GM23338 (cell line): ENCODE results near the gene TMC2. TPM values are rescaled to one million over a fixed set of nuclear protein-coding genes. Genes with fewer than 3 reads are reported as not detected.

Source experiments
- ATAC-seq: fragments of 200-7000 bp; cut with Tn5 transposase; 3 replicates; pipeline ENCODE4 v1.9.1; 2020
- DNase-seq: peaks from one replicate; pipeline ENCODE4 v3.0.0-alpha.2; 2015; ENCODE audit warnings: low spot score
- H2AFZ ChIP-seq: fragments of 200-600 bp; sonication (generic); 2 replicates; pipeline ENCODE4 v1.8.0; 2016; ENCODE audit warnings: antibody characterized with exemption, mild to moderate bottlenecking, moderate library complexity
- H3F3A ChIP-seq: fragments of 200-600 bp; sonication (generic); replicated peaks from 2 replicates; pipeline ENCODE4 v1.8.0; 2017; ENCODE audit warnings: antibody characterized with exemption, mixed run types, low read depth
- H3K27ac ChIP-seq: fragments of 200-600 bp; sonication (generic); 2 replicates; pipeline ENCODE4 v1.6.1; 2016; ENCODE audit warnings: low read depth
- H3K27me3 ChIP-seq: fragments of 200-600 bp; sonication (generic); 2 replicates; pipeline ENCODE4 v1.8.0; 2016; ENCODE audit warnings: mild to moderate bottlenecking, mixed run types, moderate library complexity; ENCODE audit not compliant: insufficient read depth
- H3K36me3 ChIP-seq: fragments of 200-600 bp; sonication (generic); 2 replicates; pipeline ENCODE4 v1.8.0; 2016; ENCODE audit warnings: mild to moderate bottlenecking; ENCODE audit not compliant: insufficient read depth
- H3K4me1 ChIP-seq: fragments of 200-600 bp; sonication (generic); 2 replicates; pipeline ENCODE4 v1.8.0; 2016; ENCODE audit warnings: mild to moderate bottlenecking, moderate library complexity; ENCODE audit not compliant: insufficient read depth
- H3K4me2 ChIP-seq: fragments of 200-600 bp; sonication (generic); 2 replicates; pipeline ENCODE4 v1.7.1; 2017; ENCODE audit warnings: mixed run types
- H3K4me3 ChIP-seq: fragments of 200-600 bp; sonication (generic); 2 replicates; pipeline ENCODE4 v1.6.1; 2016; ENCODE audit warnings: mixed run types
- H3K79me2 ChIP-seq: fragments of 200-600 bp; sonication (generic); replicated peaks from 2 replicates; pipeline ENCODE4 v1.8.0; 2017; ENCODE audit warnings: mild to moderate bottlenecking; ENCODE audit not compliant: insufficient read depth
- H3K9me2 ChIP-seq: fragments of 200-600 bp; sonication (generic); 2 replicates; pipeline ENCODE4 v1.8.0; 2017; ENCODE audit not compliant: insufficient read depth
- H4K20me1 ChIP-seq: fragments of 200-600 bp; sonication (generic); replicated peaks from 2 replicates; pipeline ENCODE4 v1.8.0; 2017; ENCODE audit warnings: mild to moderate bottlenecking; ENCODE audit not compliant: insufficient read depth
- H3K27ac Mint-ChIP-seq: 2 replicates; pipeline ENCODE4 v1.8.0; 2020; ENCODE audit warnings: inconsistent platforms, mild to moderate bottlenecking, moderate library complexity, mixed read lengths
- H3K27me3 Mint-ChIP-seq: 3 replicates; pipeline ENCODE4 v1.8.0; 2022; ENCODE audit warnings: low read depth, mild to moderate bottlenecking, moderate library complexity, mixed read lengths, inconsistent platforms; ENCODE audit not compliant: insufficient read depth, poor library complexity
- H3K36me3 Mint-ChIP-seq: 3 replicates; pipeline ENCODE4 v1.8.0; 2021; ENCODE audit warnings: low read depth, mild to moderate bottlenecking, inconsistent platforms, moderate library complexity, mixed read lengths
- H3K4me1 Mint-ChIP-seq: 3 replicates; pipeline ENCODE4 v1.8.0; 2020; ENCODE audit warnings: mild to moderate bottlenecking, inconsistent platforms, mixed read lengths
- H3K4me3 Mint-ChIP-seq: 3 replicates; pipeline ENCODE4 v1.8.0; 2021; ENCODE audit warnings: moderate library complexity, mild to moderate bottlenecking, inconsistent platforms, mixed read lengths
- H3K9me3 Mint-ChIP-seq: 3 replicates; pipeline ENCODE4 v1.8.0; 2020; ENCODE audit warnings: moderate library complexity, mild to moderate bottlenecking, inconsistent platforms, mixed read lengths
- CREB1 ChIP-seq: fragments of 250-450 bp; sonication (Bioruptor Pico); IDR thresholded peaks from 2 replicates; pipeline ENCODE4 v1.5.0; 2020; ENCODE audit warnings: low read depth, mild to moderate bottlenecking, moderate library complexity
- CTCF ChIP-seq, 2 experiments: fragments of 200-600 bp in 1 of 2; sonication (generic) in 1 of 2; conservative IDR thresholded peaks; 2 replicates each; pipeline versions ENCODE4 v1.5.1 to v1.6.1; 2016 to 2017; ENCODE audit warnings: antibody characterized with exemption in 2 of 2, low read depth in 2 of 2, mild to moderate bottlenecking in 2 of 2, moderate library complexity in 1 of 2
- ETS1 ChIP-seq: IDR thresholded peaks from 2 replicates; pipeline ENCODE4 v1.6.1; 2016; ENCODE audit warnings: antibody characterized with exemption
- POLR2AphosphoS5 ChIP-seq: IDR thresholded peaks from 2 replicates; pipeline ENCODE4 v1.6.1; 2016; ENCODE audit warnings: antibody characterized with exemption, low read depth
- REST ChIP-seq: IDR thresholded peaks from one replicate; pipeline ENCODE4 v1.6.1; 2018; ENCODE audit warnings: antibody characterized with exemption; ENCODE audit not compliant: unreplicated experiment
- STAT1 ChIP-seq: IDR thresholded peaks from one replicate; pipeline ENCODE4 v1.6.1; 2016; ENCODE audit warnings: antibody characterized with exemption; ENCODE audit not compliant: unreplicated experiment
- ZNF114 ChIP-seq: fragments of 250-450 bp; sonication (Bioruptor Pico); IDR thresholded peaks from 2 replicates; pipeline ENCODE4 v1.5.0; 2020; ENCODE audit warnings: mild to moderate bottlenecking, moderate library complexity
- ZNF331 ChIP-seq: fragments of 250-450 bp; sonication (Bioruptor Pico); IDR thresholded peaks from 2 replicates; pipeline ENCODE4 v1.5.0; 2020; ENCODE audit warnings: low read depth, mild to moderate bottlenecking, moderate library complexity
- ZNF462 ChIP-seq: fragments of 250-450 bp; sonication (Bioruptor Pico); IDR thresholded peaks from 2 replicates; pipeline ENCODE4 v1.5.0; 2020; ENCODE audit warnings: mild to moderate bottlenecking, moderate library complexity
- polyA plus RNA-seq: library from polyadenylated mRNA; unstranded; fragments of >200 nt; fragmentation: Nextera tagmentation; extraction: Ambion mirVana; gene quantifications from 2 replicates; pipeline ENCODE4 v1.2.1, GENCODE V29; 2016
- total RNA-seq: library from RNA; depleted of rRNA; stranded (reverse); fragments of >200 nt; shearing (Covaris generic); gene quantifications from 2 replicates; pipeline ENCODE4 v1.2.3, GENCODE V29; 2014

Gene TMC2
- total and polyA plus RNA-seq, 2 experiments from 2014 or later: not detected

- H3K4me2 ChIP-seq: no peak overlapping the region
- no peaks in the 10 kb centered on the region for H3K9me2 ChIP-seq
- H4K20me1 ChIP-seq: no peaks in the 10 kb centered on the region
- H3K27me3 Mint-ChIP-seq: no peaks in the 10 kb centered on the region
- no peak overlapping the region for H3K4me3 Mint-ChIP-seq
- H3K36me3 ChIP-seq: no peaks in the 10 kb centered on the region
- no peak overlapping the region for H3K27ac ChIP-seq
- no peaks in the 10 kb centered on the region for H3K4me1 ChIP-seq
- H3K27ac Mint-ChIP-seq: no peak overlapping the region
- H3F3A ChIP-seq: no peaks in the 10 kb centered on the region
- H3K27me3 ChIP-seq: no peaks in the 10 kb centered on the region
- H3K9me3 Mint-ChIP-seq: peaks cover 28% of the 10 kb centered on the region
- TF ChIP-seq POLR2AphosphoS5 (no peak), ZNF462 (CRISPR knock-in tag) (no peak), ZNF331 (CRISPR knock-in tag) (no peak), CTCF (conservative IDR thresholded peaks at IDR 0.05; ENCODE audit: low read depth in 2 of 2) (no peak), ETS1 (no peak), STAT1 (no peak), CREB1 (no peak), ZNF114 (CRISPR knock-in tag) (no peak), REST (no peak)
- ATAC-seq: no peak
- H3K79me2 ChIP-seq: no peaks in the 10 kb centered on the region
- H3K36me3 Mint-ChIP-seq: peaks cover 5% of the 10 kb centered on the region; the same call in 2 of the 3 replicates
- no peak for DNase-seq
- peaks cover 5% of the 10 kb centered on the region; the same call in 2 of the 3 replicates for H3K4me1 Mint-ChIP-seq
- no peak overlapping the region for H3K4me3 ChIP-seq
- H2AFZ ChIP-seq: no peak overlapping the region
Observed at GRCh38 chr20:2604506-2604835, 68.1 kb downstream of the TMC2 start.
